Measurements from ENCODE around the gene SHISA6. TPM values are rescaled to one million over a fixed set of nuclear protein-coding genes. Genes with fewer than 3 reads are reported as not detected.

SHISA6 gene
- total RNA-seq, 1 donor from 2014 or later: 12.6 TPM

DNA sequence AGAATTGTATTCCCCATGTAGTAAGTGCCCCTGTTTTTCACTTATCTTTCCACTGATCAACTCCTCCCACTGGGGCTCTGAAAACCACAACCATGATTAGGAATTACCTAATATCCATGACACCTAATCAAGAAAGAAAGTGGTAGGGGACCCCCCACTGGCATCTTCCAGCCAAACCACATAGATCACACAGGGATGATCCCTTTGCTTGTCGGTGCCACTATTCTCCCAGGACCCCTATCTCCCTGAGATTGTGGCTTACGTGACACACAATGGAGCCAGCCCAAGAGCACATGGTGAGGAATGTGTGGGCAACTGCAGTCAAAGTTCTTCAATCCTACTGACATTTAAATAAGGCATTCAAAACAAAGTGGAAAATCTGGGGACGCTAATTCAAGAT, 339.7 kb downstream of the SHISA6 start:
- H3K4me3 Mint-ChIP-seq (ENCODE audit: unreplicated experiment): no peak overlapping the region
- TF ChIP-seq CTCF (IDR thresholded peaks at IDR 0.05; ENCODE audit: partially characterized antibody, unreplicated experiment): no peak
- peaks cover 3% of the 10 kb centered on the region for H3K9me3 Mint-ChIP-seq (ENCODE audit: unreplicated experiment)
- H3K36me3 Mint-ChIP-seq (ENCODE audit: unreplicated experiment): no peaks in the 10 kb centered on the region
- H3K27ac Mint-ChIP-seq (ENCODE audit: unreplicated experiment): no peak overlapping the region
- no peaks in the 10 kb centered on the region for H3K4me1 Mint-ChIP-seq (ENCODE audit: low read depth, unreplicated experiment)
- no peak for DNase-seq
- peaks cover 6% of the 10 kb centered on the region for H3K27me3 Mint-ChIP-seq (ENCODE audit: unreplicated experiment)

DNA sequence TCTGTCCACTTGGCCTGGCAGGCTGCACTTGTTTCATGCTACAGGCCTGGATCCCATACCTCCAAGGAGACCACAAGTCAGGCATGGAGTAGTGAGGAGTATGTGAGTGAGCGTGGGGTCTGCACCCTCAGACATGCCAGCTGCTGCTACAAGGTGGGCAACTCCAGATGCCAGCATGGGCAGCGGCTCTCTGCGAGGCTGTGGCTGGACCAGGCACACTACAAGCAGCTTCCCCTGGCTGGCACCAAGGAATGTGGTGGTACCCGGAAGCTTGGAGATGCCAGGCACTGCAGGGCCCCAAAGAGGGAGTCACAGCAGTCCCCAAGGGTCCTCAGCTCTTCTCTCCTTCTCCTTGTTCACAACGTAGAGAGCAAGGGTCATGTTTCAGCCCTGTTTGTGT, 341.2 kb downstream of the SHISA6 start:
- DNase-seq: no peak
- Mint-ChIP-seq H3K4me1 (ENCODE audit: low read depth, unreplicated experiment) (no peaks in the 10 kb centered on the region), H3K9me3 (ENCODE audit: unreplicated experiment) (peaks cover 3% of the 10 kb centered on the region), H3K27ac (ENCODE audit: unreplicated experiment) (no peak overlapping the region), H3K36me3 (ENCODE audit: unreplicated experiment) (no peaks in the 10 kb centered on the region), H3K4me3 (ENCODE audit: unreplicated experiment) (no peak overlapping the region), H3K27me3 (ENCODE audit: unreplicated experiment) (peaks cover 6% of the 10 kb centered on the region)
- TF ChIP-seq CTCF (IDR thresholded peaks at IDR 0.05; ENCODE audit: partially characterized antibody, unreplicated experiment): no peak

DNA sequence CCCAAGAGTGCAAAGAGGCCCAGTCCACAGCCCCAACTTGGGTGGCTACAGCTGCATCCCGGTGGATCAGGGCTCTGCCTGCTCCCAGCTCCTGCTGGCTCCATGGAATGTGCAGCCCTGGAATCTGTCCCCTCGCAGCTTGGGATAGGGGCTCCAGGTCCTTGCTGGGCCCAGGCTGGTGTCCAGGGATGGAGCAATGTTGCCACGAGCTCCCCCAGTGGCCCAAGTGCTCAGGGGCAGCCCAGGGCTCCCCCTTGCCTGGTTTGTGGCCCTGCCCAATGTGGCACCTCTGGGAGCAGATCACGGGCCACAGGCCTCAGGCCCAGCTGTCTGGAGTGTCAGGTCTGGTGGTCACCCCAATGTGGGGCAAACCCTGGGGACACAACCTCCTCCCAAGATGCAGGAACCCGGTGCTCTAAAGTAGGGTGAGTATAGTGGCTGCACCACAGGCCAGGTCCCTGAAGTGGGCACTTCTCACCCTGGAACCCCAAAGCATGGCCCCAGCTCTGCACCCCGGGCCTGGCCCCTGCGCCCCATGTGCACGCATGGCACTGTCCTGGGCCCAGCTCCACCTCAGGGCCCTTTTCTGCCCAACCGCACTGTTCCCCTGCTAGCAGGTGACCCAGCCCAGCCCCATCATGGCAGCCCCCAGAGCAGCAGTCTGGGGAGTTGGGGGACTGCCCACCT, 342.4 kb downstream of the SHISA6 start:
- H3K27ac Mint-ChIP-seq (ENCODE audit: unreplicated experiment): no peak overlapping the region
- no peak for DNase-seq
- no peaks in the 10 kb centered on the region for H3K36me3 Mint-ChIP-seq (ENCODE audit: unreplicated experiment)

DNA sequence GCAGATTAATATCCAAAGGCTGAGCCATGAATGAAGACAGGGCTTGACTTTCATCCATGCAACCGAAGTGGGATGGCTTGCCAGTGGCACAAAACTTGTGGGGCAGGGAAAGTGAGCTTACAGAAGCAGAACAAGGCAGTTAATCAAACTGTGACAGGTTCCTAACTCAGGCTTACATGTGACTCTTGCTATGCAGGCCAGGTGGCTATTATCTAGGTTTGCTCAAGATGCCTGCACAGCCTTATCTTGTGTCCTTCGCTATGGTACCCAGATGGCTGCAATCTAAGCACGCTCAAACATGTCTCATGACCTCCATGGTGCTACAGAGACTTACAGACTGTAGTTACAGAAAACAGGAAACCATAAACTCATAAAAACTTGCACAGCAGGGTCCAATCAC, 348.7 kb downstream of the SHISA6 start:
- DNase-seq: no peak
- no peak for TF ChIP-seq CTCF (IDR thresholded peaks at IDR 0.05; ENCODE audit: partially characterized antibody, unreplicated experiment)
- Mint-ChIP-seq H3K27me3 (ENCODE audit: unreplicated experiment) (no peaks in the 10 kb centered on the region), H3K27ac (ENCODE audit: unreplicated experiment) (no peak overlapping the region), H3K9me3 (ENCODE audit: unreplicated experiment) (no peaks in the 10 kb centered on the region), H3K4me1 (ENCODE audit: low read depth, unreplicated experiment) (no peaks in the 10 kb centered on the region), H3K4me3 (ENCODE audit: unreplicated experiment) (no peak overlapping the region), H3K36me3 (ENCODE audit: unreplicated experiment) (no peaks in the 10 kb centered on the region)

More for the DNA sequence above, 342.4 kb downstream of the SHISA6 start:
- peaks cover 2% of the 10 kb centered on the region for H3K9me3 Mint-ChIP-seq (ENCODE audit: unreplicated experiment)
- no peak overlapping the region for H3K4me3 Mint-ChIP-seq (ENCODE audit: unreplicated experiment)
- no peak for TF ChIP-seq CTCF (IDR thresholded peaks at IDR 0.05; ENCODE audit: partially characterized antibody, unreplicated experiment)
- no peaks in the 10 kb centered on the region for H3K4me1 Mint-ChIP-seq (ENCODE audit: low read depth, unreplicated experiment)
- peaks cover 6% of the 10 kb centered on the region for H3K27me3 Mint-ChIP-seq (ENCODE audit: unreplicated experiment)
